OCI-LY3 (cell line): ENCODE results near the gene VSIG4.
A peak's percentile ranks its signal among the peaks of the same experiment; 100 is the strongest.

Source experiments
- H2AFZ ChIP-seq: fragments of 200-600, 300-600 bp; shearing (Covaris generic); 2 replicates; pipeline ENCODE4 v1.6.0; 2014; ENCODE audit warnings: antibody characterized with exemption, low read depth, low read length
- H3K27ac ChIP-seq: fragments of 200-600, 300-600 bp; sonication (generic); 2 replicates; pipeline ENCODE4 v1.5.1; 2014; ENCODE audit warnings: mild to moderate bottlenecking, low read length, moderate library complexity, mixed read lengths
- H3K27me3 ChIP-seq: fragments of 200-600, 300-600 bp; sonication (generic); 2 replicates; pipeline ENCODE4 v1.6.1; 2014; ENCODE audit warnings: low read depth, low read length, mixed read lengths
- H3K36me3 ChIP-seq: fragments of 200-600, 300-600 bp; sonication (generic); replicated peaks from 2 replicates; pipeline ENCODE3; 2014; ENCODE audit warnings: low read depth, low read length, mixed read lengths
- H3K4me1 ChIP-seq: fragments of 300-600, 200-600 bp; sonication (generic); 2 replicates; pipeline ENCODE4 v1.6.1; 2014; ENCODE audit warnings: low read length, mixed read lengths
- H3K4me2 ChIP-seq: fragments of 200-600, 300-600 bp; sonication (generic); 2 replicates; pipeline ENCODE4 v1.6.1; 2014; ENCODE audit warnings: low read length, mixed read lengths
- H3K4me3 ChIP-seq: fragments of 300-600, 200-600 bp; sonication (generic); 2 replicates; pipeline ENCODE4 v1.5.1; 2014; ENCODE audit warnings: antibody characterized with exemption, mild to moderate bottlenecking, low read length, moderate library complexity
- H3K79me2 ChIP-seq: fragments of 300-600, 200-600 bp; shearing (Covaris generic); 2 replicates; pipeline ENCODE4 v1.6.1; 2014; ENCODE audit warnings: mild to moderate bottlenecking, low read length, mixed read lengths
- H3K9ac ChIP-seq: fragments of 300-600, 200-600 bp; shearing (Covaris generic); 2 replicates; pipeline ENCODE4 v1.6.0; 2014; ENCODE audit warnings: mild to moderate bottlenecking, low read length, moderate library complexity
- H3K9me3 ChIP-seq: fragments of 200-600, 300-600 bp; shearing (Covaris generic); 2 replicates; pipeline ENCODE4 v1.6.1; 2014; ENCODE audit warnings: low read length, mixed read lengths; ENCODE audit not compliant: insufficient read depth
- H4K20me1 ChIP-seq: fragments of 200-600, 300-600 bp; sonication (generic); 2 replicates; pipeline ENCODE4 v1.6.1; 2016; ENCODE audit warnings: low read length, mixed read lengths; ENCODE audit not compliant: insufficient read depth
- EZH2phosphoT487 ChIP-seq: fragments of 200-600 bp; shearing (Covaris generic); IDR thresholded peaks from 2 replicates; pipeline ENCODE4 v1.6.1; 2018; ENCODE audit warnings: antibody characterized with exemption, mixed run types, low read depth
- TF ChIP-seq, protein P1 (sequence below): fragments of 200-600, 300-600 bp; sonication (generic); IDR thresholded peaks from 2 replicates; pipeline ENCODE4 v1.5.1; 2014; ENCODE audit warnings: antibody characterized with exemption, low read length, low read depth

The VSIG4 gene

DNA sequence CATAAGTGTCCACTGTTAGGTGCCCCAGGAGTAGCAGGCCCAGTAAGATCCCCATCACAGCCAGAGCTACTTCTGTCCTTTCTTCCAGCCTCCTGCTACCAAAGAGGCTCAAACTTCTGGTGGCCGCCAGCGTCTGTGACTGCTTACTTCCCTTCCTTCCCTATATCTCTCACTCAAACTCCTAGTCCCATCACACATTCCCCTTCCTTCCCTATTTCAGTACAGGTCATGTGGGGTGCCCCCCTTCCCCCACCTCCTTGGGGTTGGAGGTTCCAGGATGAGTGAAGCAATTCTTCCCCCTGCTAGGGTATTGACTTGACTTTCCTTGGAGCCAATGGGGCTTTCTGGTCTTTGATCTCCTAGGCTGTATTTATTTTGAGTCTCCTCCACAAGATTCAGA is at the start of gene VSIG4:
VSIG4 (minus strand) TSS at position 137 of the 400 bp plus-strand sequence; CDS start at position 55, 82 bp downstream.
- no peak within 1 kb of the TSS for H3K9ac ChIP-seq
- H3K9me3 ChIP-seq = no peaks in the 10 kb centered on the region
- no peaks in the 10 kb centered on the region for H3K27me3 ChIP-seq
- no peaks in the 10 kb centered on the region for H3K36me3 ChIP-seq
- no peak within 1 kb of the TSS for H3K27ac ChIP-seq
- H3K4me1 ChIP-seq = peaks cover 10% of the 10 kb centered on the region
- no peak within 1 kb of the TSS for H3K4me3 ChIP-seq
- H4K20me1 ChIP-seq = no peaks in the 10 kb centered on the region
- no peak within 1 kb of the TSS for H3K4me2 ChIP-seq
- no peak for TF ChIP-seq EZH2phosphoT487
- TF ChIP-seq, protein P1, sequence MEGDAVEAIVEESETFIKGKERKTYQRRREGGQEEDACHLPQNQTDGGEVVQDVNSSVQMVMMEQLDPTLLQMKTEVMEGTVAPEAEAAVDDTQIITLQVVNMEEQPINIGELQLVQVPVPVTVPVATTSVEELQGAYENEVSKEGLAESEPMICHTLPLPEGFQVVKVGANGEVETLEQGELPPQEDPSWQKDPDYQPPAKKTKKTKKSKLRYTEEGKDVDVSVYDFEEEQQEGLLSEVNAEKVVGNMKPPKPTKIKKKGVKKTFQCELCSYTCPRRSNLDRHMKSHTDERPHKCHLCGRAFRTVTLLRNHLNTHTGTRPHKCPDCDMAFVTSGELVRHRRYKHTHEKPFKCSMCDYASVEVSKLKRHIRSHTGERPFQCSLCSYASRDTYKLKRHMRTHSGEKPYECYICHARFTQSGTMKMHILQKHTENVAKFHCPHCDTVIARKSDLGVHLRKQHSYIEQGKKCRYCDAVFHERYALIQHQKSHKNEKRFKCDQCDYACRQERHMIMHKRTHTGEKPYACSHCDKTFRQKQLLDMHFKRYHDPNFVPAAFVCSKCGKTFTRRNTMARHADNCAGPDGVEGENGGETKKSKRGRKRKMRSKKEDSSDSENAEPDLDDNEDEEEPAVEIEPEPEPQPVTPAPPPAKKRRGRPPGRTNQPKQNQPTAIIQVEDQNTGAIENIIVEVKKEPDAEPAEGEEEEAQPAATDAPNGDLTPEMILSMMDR = no peak
- no peaks in the 10 kb centered on the region for H3K79me2 ChIP-seq
- H2AFZ ChIP-seq = no peak within 1 kb of the TSS

DNA sequence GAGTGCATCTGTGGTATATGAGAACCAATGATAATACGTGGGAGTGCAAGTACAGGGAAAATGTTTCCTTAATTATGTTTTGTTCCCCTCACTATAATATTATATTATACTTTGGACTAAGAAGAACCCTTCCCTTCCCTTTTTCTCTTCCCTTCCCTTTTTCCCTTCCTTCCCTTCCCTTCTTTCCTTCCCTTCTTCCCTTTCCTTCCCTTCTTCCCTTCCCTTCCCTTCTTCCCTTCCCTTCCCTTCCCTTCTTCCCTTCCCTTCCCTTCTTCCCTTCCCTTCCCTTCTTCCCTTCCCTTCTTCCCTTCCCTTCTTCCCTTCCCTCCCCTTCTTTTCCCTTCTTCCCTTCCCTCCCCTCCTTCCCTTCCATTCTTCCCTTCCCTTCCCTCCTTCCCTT is 36.9 kb upstream of the VSIG4 start:
- no peaks in the 10 kb centered on the region for H3K36me3 ChIP-seq
- H3K27me3 ChIP-seq = no peaks in the 10 kb centered on the region
- H3K79me2 ChIP-seq = no peaks in the 10 kb centered on the region
- H3K9me3 ChIP-seq = no peaks in the 10 kb centered on the region
- H2AFZ ChIP-seq = no peak overlapping the region
- H3K9ac ChIP-seq = no peak overlapping the region
- H4K20me1 ChIP-seq = no peaks in the 10 kb centered on the region
- H3K27ac ChIP-seq = no peak overlapping the region
- no peak for TF ChIP-seq EZH2phosphoT487
- TF ChIP-seq, protein P1 = no peak
- no peak overlapping the region for H3K4me2 ChIP-seq
- H3K4me3 ChIP-seq = no peak overlapping the region
- H3K4me1 ChIP-seq = no peaks in the 10 kb centered on the region

DNA sequence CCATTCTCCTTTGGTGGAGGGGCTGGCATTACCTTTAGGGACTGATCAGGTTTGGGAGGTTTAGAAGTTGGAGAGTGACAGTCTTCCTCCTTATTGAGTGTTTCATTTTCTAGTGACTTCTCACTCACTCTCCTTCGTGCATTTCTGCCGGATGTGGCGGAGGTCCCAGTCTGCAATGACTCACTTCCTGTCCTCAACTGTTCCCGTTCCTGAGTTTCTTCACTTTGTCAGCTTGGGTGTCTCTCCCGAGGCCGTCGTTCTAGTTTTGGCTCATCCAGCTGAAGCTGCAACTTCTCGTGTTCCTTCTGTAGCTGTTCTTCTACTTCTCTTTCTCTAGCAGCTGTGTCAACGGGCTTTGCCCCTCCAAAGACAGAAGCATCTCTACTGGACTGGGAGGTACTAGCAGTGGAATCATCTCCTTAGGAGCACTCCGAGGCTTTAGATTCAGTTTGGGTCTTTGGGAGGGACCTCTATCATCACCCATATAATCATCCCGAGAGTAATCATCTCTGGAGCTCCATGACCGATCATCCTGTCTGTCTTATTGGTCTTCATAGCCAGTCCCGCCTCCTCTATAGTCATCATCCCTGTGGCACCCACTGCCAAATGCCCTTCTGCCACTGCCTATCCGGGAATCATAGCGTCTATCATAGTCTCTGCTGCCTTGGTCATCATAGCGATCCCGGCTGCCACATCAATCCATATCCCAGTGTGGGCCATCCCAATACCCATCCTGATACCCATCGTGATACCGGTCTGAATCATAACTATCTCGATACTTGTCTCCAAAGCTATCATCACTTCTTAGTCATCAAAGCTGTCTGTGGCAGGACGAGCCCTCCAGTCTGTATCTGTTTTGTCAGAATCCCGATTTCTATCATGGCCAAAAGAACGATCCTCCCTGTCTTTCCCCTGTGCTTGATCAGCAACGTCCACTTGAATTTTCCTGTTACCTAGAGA is 35.3 kb upstream of the VSIG4 start:
- Histone ChIP-seq H4K20me1 (no peaks in the 10 kb centered on the region), H3K27ac (no peak overlapping the region), H2AFZ (no peak overlapping the region), H3K9me3 (no peaks in the 10 kb centered on the region), H3K4me3 (no peak overlapping the region), H3K9ac (no peak overlapping the region), H3K79me2 (no peaks in the 10 kb centered on the region), H3K27me3 (no peaks in the 10 kb centered on the region), H3K4me1 (no peaks in the 10 kb centered on the region), H3K36me3 (no peaks in the 10 kb centered on the region), H3K4me2 (peak overlapping the region; percentile 22)
- TF ChIP-seq, protein P1 = no peak

- Histone ChIP-seq H2AFZ (no peak overlapping the region), H3K79me2 (no peaks in the 10 kb centered on the region), H3K4me1 (no peaks in the 10 kb centered on the region), H3K27ac (no peak overlapping the region), H3K4me3 (no peak overlapping the region), H3K36me3 (no peaks in the 10 kb centered on the region), H3K4me2 (no peak overlapping the region), H4K20me1 (no peaks in the 10 kb centered on the region), H3K9me3 (no peaks in the 10 kb centered on the region), H3K27me3 (no peaks in the 10 kb centered on the region), H3K9ac (no peak overlapping the region)
- no peak for TF ChIP-seq EZH2phosphoT487
- TF ChIP-seq, protein P1 = no peak
Observed at GRCh38 chrX:66071126-66071525, 31.2 kb upstream of the VSIG4 start.
